PC-3 (cell line): ENCODE results near the gene GPR12.

Experiments
- CTCF ChIP-seq: fragments of 300-600 bp; sonication (generic); conservative IDR thresholded peaks from 2 replicates; pipeline ENCODE4 v1.5.1; 2017; ENCODE audit warnings: antibody characterized with exemption, low read depth, mild to moderate bottlenecking, low read length
- EZH2 ChIP-seq: fragments of 300-600 bp; sonication (generic); IDR thresholded peaks from one replicate; pipeline ENCODE4 v1.6.1; 2017; ENCODE audit warnings: antibody characterized with exemption, mild to moderate bottlenecking, low read length; ENCODE audit not compliant: unreplicated experiment

GRCh38 chr13:26721251-26722121, 39.1 kb downstream of the GPR12 start:
- TF ChIP-seq CTCF (no peak), EZH2 (no peak)
